HG02840 (cell line): ENCODE measurements around the gene GSC.
"Not testable (repeated sequence)": the region's sequence is repeated elsewhere in the genome, so short reads cannot be mapped to it uniquely, and the experiment has no call there.

Experiments used
- ATAC-seq: cut with Tn5 transposase; IDR thresholded peaks from one replicate; pipeline ENCODE4 v1.9.1; 2021; ENCODE audit warnings: mild to moderate bottlenecking, moderate library complexity, moderate number of reproducible peaks; ENCODE audit not compliant: unreplicated experiment, low FRiP score

Gene GSC

DNA sequence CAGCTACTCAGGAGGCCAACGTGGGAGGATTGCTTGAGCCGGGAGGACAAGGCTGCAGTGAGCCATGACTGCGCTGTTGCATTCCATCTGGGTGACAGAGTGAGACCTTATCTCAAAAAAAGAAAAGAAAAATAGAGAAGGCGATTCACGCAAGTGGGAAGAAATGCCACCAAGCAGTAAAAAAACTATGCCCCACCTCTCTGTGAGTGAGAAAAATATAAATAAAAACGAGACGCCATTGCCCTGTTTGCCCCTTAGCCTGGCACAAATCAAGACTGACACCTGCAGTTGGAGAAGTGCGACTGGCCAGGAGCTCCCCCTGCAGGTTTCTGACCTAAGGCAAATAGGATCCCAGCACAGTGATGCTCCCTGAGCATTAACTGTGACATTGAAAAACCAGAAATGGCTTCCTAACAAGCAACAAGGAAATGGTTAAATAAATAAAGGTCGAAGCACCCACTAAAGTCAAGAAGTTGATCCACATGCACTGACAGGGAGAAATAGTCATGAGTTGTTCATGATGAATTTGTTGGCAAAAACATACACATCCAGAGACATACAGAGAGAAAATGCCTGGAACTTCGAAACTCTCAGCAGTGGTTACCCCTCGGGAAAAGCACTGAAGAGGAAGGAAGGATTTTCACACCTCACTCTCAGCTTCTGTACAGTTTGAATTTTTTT is 21.1 kb downstream of the GSC start:
- ATAC-seq, result no peak

DNA sequence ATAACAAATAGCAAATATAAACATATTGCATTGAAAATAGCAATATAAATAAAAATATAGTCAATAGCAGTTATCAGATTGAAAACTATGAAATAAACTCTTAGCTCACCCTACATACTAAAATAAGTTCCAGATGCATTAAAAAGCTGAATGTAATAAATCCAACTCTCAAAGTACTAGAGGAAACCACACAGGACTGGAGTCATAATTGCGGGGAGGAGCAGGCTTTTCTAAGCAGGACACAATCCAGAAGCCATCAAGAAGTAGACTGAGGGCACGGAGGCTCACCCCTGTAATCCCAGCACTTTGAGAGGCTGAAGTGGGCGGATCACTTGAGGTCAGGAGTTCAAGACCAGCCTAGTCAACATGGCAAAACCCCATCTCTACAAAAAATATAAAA is 22.2 kb downstream of the GSC start:
- ATAC-seq, result no peak

DNA sequence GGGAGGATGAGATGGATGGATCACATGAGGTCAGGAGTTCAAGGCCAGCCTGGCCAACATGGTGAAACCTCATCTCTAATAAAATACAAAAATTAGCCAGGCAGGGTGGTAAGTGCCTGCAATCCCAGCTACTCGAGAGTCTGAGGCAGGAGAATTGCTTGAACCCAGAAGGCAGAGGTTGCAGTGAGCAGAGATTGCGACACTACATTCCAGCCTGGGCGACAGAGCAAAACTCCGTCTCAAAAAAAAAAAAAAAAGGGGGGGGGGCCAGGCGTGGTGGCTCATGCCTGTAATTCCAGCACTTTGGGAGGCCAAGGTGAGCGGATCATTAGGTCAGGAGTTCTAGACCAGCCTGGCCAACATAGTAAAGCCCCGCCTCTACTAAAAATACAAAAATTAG is 22.8 kb downstream of the GSC start:
- ATAC-seq, result not testable (repeated sequence)

DNA sequence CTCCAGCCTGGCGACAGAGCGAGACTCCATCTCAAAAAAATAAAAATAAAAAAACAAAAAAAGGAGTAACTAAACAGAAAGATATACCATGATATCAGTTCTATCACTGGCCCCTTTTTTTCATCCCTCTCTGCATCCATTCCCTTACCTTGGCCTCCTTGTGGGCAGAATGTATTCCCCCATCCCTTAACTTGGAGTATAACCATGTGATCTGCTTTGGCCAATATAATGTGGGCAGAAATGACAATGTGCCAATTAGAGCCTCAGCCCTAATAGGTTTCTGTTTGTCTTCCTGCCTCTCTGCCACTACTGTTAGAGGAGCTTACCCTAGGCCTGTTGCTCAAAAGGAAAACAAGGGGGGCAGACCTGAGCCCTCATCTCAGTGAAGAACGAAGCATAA is 23.8 kb downstream of the GSC start:
- ATAC-seq, result no peak

DNA sequence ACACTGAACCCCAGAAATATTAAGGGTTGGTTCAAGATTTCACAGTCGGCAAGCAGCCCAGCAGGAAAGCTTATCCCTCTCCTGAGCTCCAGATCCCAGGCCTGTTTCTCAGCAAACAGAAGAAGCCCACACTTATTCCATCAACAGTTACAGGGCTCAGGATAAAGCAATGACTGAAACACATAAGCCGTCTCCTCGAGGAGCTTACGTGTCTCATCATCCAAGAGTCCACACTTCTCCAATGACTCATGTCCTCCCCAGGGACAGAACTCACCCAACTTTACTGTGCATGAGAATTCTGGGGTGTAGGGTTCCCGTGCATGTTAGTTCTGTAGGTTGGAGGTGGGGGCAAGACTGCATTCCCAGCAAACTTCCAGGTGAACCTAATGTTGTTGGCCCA is 31.2 kb downstream of the GSC start:
- no peak for ATAC-seq

DNA sequence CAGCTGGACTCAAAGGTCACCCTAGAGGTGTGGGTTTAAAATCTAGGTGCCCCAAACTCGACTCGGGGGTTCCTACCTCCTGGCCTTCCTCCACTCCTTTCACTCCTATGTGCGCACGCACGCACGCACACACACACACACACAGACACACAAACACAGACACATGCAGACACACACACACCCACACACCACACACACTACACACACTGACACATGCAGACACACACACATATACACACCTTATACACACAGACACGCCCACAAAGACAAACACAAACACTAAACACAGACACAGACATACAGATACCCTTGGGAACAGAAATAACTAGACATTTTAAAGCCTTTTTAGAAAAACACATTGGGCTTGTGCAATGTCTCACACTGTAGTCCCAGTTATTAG is 31.8 kb downstream of the GSC start:
- no peak for ATAC-seq

DNA sequence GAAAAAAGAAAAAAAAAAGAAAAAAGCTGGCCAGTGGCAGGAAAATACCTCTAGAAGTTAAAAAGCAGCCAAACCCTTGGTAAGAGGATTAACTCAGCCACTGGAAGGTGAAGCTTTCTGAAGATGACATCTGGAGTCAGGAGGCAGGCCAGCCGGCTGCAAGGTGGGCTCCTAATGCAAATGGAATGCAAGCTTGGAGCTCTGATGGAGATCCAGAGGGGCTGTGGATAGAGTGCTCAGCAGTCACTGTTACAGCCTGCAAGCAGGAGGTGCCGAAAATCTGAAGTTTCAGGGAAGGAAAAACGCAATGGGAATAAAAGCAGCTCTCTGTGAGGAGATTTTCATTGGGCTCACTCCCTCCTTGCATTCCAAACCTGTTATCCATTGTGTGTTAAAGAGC is 41.0 kb downstream of the GSC start:
- no peak for ATAC-seq

DNA sequence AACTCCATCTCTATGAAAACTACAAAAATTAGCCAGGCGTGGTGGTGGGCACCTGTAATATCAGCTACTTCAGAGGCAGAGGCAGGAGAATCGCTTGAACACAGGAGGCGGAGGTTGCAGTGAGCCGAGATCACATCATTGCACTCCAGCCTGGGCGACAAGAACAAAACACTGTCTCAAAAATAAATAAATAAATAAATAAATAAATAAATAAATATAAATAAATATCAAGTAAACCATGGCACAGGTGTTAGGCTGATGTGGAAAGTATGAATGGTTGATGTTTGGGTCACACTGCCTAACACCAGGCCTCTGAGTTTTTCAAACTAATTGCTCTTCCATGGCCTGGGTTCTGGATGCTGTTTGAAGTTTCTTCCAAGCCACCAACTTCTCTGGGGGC is 41.5 kb downstream of the GSC start:
- ATAC-seq, result not testable (repeated sequence)

DNA sequence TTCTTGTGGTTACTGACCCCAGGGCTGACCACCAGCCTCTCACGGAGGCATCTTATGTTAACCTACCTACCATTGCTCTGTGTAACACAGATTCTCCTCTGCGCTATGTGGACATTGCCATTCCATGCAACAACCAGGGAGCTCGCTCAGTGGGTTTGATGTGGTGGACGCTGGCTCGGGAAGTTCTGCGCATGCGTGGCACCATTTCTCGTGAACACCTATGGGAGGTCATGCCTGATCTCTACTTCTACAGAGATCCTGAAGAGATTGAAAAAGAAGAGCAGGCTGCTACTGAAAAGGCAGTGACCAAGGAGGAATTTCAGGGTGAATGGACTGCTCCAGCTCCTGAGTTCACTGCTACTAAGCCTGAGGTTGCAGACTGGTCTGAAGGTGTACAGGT is 43.3 kb downstream of the GSC start:
- ATAC-seq, result not testable (repeated sequence)

DNA sequence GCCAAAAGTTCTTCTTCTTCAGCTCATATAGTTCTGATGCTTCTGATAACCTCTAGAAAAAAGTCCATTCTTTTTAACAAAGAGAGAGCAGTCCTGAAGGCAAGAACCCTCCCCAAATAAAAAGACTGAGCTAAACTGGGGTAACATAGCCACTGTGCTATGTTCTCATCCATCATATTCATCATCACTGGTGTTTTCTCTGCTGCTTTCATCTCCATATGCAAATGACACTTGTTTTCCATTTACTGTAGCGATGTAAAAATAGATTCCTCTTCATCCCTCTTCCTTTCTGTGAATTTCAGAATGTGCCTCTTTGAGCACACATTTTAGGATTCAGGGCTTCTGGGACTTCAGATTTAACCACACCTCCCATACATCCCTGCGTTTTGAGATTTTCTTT is 44.9 kb downstream of the GSC start:
- no peak for ATAC-seq

DNA sequence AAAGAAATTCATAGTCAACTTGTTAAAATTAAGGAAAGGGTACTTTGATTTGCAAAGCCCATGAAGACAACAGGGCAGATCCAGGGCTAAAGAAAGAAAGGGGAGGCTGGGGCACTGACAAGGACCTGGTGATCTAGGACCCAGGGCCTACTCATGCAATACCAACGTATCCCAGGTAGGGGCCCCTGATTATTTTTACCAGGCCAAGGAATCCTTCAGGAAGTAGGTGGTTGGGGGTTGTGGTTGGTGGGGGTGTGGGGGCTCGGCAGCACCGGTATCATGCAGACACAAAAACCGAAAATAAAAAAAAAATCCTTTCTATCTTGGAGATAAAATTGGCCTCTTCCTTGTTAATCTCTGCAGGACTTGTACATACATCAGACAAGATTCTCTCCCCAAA is 47.5 kb downstream of the GSC start:
- no peak for ATAC-seq
